AG10803 (cell line): Measurements from ENCODE around the gene DNAJC8.

Experiments
- DNase-seq: peaks from one replicate; pipeline ENCODE4 v3.0.0; 2010; ENCODE audit warnings: low read depth
- H3K4me3 ChIP-seq: 2 replicates; pipeline ENCODE4 v1.5.1; 2011; ENCODE audit warnings: mild to moderate bottlenecking, low read length, control low read depth
- TF ChIP-seq, protein P1 (sequence below): conservative IDR thresholded peaks from 2 replicates; pipeline ENCODE4 v1.5.1; 2011; ENCODE audit warnings: mild to moderate bottlenecking, low read length, control low read depth, inconsistent platforms

DNAJC8 gene

DNA sequence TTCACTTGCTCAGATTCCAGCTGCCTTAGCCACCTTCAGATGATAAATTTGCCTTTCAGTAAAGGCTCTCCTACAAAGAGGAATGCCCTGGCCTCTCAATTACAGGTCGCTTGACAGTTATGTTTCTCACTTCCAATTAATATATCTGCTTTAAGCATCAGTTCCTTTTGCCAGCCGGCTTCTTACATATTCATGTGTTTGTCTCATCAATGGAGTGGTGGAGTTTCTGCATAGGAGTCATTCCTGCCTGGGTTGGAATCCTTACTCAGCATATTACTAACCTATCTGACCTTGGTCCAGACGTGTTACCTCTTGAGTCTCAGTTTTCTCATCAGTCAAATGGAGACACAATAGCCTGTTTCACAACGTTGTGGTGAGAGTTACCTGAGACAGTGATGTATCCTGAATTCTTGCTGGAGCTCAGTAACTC is 17.1 kb upstream of the DNAJC8 start:
- H3K4me3 ChIP-seq: no peak overlapping the region
- TF ChIP-seq, protein P1, sequence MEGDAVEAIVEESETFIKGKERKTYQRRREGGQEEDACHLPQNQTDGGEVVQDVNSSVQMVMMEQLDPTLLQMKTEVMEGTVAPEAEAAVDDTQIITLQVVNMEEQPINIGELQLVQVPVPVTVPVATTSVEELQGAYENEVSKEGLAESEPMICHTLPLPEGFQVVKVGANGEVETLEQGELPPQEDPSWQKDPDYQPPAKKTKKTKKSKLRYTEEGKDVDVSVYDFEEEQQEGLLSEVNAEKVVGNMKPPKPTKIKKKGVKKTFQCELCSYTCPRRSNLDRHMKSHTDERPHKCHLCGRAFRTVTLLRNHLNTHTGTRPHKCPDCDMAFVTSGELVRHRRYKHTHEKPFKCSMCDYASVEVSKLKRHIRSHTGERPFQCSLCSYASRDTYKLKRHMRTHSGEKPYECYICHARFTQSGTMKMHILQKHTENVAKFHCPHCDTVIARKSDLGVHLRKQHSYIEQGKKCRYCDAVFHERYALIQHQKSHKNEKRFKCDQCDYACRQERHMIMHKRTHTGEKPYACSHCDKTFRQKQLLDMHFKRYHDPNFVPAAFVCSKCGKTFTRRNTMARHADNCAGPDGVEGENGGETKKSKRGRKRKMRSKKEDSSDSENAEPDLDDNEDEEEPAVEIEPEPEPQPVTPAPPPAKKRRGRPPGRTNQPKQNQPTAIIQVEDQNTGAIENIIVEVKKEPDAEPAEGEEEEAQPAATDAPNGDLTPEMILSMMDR: no peak

GRCh38 chr1:28249013-28249865 is 16.4 kb upstream of the DNAJC8 start:
- TF ChIP-seq, protein P1: no peak
- peak; percentile 87 for DNase-seq
- peak overlapping the region; percentile 10 for H3K4me3 ChIP-seq

More for the DNA sequence above, 17.1 kb upstream of the DNAJC8 start:
- peak; percentile 27 for DNase-seq

DNA sequence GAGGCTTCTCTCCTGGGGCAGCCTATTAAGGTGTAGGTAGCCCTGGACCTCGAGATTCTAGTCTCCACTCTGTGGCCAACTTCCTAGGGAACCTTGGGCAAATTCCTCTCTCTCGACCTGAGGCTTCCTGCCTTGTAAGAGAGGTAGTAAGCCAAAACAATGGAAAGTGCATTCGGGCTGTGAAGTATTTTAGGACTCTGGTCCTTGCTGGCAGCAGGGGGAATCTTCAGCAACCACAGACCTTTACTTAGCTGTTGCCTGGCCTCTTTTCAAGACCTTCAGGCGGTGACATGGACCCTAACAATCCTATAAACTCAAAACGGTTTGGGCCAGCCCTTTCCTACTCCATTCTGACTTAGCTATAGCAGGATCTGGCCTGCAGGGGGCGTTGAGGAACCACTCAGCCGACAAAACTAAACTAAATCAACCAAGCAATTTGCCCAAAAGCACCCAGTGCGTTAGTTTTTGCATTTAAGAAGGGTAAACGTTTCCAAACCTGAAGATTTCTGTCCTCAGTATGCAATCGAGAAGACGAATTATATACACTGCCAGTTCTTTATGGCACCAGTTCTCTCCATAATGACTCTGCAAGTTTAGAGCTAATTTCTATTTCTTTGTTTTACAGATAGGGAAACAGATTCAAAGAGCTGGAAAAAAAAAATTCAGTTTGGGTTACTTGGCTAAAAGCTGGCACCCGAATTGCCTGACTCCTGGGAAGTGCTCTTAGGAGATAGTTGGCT is 15.6 kb upstream of the DNAJC8 start:
- DNase-seq: peak; percentile 81
- peak overlapping the region; percentile 10 for H3K4me3 ChIP-seq
- TF ChIP-seq, protein P1: peak; percentile 95

GRCh38 chr1:28247612-28248272 is 14.9 kb upstream of the DNAJC8 start:
- TF ChIP-seq, protein P1: no peak
- peak overlapping the region; percentile 53 for H3K4me3 ChIP-seq
- DNase-seq: no peak

DNA sequence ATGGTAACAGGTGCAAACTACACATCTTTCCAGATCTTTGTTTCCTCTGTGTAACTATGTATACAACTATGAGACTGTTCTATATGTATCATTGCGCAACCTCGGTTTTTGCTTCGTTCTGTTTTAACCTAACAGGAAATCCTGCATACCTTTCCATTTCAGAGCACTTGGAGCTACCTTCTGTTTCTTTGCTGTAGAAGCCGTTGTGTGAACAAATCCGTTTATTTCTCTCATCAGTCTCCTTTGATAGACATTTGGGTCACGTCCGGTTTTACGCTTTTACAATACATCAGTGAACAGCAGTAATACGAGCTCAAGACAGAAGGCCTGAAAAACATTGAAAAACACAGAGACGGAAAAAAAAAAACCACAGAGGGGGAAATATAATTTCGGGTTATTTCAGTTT is 13.6 kb upstream of the DNAJC8 start:
- peak overlapping the region; percentile 62 for H3K4me3 ChIP-seq
- DNase-seq: no peak
- TF ChIP-seq, protein P1: no peak

GRCh38 chr1:28244549-28245251 is 11.9 kb upstream of the DNAJC8 start:
- DNase-seq: no peak
- H3K4me3 ChIP-seq: no peak overlapping the region
- TF ChIP-seq, protein P1: no peak
